Dedifferentiated amniotic fluid mesenchymal stem cell (primary cell): ENCODE data around the gene PLPPR1.

ENCODE experiments used
- DNase-seq: peaks from one replicate; pipeline ENCODE4 v3.0.0-alpha.2; 2016; ENCODE audit errors: extremely low spot score

The PLPPR1 gene

DNA sequence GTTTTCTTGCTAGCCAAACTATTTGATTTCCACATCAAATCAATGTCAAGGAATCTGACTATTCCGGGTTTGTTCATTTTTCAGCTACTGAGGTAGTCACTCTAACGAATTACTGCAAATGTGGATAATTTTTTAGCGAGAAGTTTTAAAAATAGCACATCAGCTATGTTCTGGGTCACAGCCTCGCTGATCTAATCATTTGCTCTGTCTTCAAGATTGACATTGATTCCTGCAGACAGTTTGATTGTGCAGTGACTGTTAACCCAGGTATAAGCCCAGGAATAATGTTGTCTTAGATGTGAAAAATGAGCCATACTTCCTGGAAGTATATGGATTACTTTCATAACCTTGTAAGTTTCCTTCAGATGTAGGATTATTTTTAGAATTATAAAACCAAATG, 181.1 kb downstream of the PLPPR1 start:
- DNase-seq, result no peak

GRCh38 chr9:101212661-101213060, 184.1 kb downstream of the PLPPR1 start:
- no peak for DNase-seq

GRCh38 chr9:101219030-101219429, 190.5 kb downstream of the PLPPR1 start:
- no peak for DNase-seq

- DNase-seq, result no peak
Observed at GRCh38 chr9:101220341-101220740, 191.8 kb downstream of the PLPPR1 start.

DNA sequence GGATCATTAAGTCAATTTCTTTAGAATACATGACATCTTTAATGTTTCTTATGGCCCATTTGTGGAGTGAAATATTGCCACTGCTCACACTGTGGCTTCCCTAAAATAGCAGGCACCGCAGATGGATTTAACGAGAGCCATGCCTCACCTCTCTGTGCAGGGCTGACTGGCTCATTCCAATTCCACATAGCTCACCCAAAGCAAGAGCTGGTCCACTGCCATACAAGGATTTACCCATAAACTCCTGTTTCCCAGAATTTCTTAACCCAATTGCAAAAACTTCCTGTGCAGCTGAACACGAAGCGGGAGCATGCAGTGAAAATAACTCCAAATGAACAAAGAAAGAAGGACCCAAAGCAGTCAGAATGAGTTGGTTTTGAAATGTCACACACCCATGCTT, 196.7 kb downstream of the PLPPR1 start:
- DNase-seq, result no peak

GRCh38 chr9:101226161-101226560, 197.6 kb downstream of the PLPPR1 start:
- no peak for DNase-seq

DNA sequence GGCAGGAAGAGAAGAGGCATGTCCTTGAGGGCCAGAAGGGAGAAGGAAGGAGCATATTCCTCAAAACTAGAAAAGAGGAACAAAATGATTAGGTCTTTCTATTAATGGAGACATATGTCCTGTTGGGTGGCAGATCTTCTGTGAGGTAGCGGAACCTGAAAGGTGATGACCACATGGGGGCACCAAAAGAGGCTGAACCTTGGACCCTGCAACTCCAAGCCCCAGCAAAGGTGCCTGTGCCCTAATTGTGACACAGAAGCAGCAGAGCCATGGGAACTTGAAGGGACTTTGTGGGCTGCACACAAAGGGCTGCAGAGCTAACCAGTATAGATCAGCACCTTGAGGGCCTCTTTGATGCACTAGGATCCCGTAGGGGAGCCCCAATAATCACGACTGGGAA, 198.3 kb downstream of the PLPPR1 start:
- no peak for DNase-seq

DNA sequence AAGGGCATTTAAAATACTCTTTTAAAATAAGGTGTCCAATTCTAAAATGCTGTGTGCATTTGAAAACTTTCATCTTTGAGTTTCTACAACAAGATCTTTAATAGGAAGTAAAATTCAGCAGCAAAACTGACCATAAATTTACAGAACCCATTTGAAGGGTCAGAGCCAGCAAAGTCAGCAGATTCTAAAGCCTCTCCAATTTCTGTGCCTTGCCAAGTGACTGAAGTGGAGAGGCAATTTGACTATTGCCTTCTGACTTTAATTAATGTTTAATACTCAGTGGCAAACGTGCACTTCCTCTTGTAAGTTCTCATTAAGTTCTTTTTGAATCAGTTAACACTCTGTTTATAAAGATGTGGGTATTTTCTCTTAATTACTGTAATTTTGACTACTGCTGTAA, 201.1 kb downstream of the PLPPR1 start:
- DNase-seq, result no peak

GRCh38 chr9:101232405-101232977, 204.0 kb downstream of the PLPPR1 start:
- no peak for DNase-seq

- peak; percentile 22 for DNase-seq
Observed at GRCh38 chr9:101235105-101235866, 206.8 kb downstream of the PLPPR1 start.

DNA sequence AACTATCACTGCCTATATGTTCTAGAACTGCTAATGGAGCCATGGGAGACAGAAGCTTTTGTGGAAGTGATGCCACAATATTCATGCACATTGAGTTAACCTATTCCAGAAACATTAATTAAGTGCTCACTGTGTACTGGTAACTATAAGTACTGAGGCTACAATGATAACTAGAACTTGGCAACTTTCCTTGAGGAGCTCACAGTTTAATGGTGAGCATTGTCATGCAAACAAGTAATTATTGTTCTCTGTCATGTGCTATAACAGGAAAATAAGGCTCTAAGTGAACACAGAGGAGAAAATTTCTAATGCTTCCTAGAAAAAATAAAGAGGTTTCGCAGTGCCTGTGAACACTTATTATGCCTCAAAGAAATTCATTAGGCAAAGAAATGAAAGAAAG, 214.1 kb downstream of the PLPPR1 start:
- DNase-seq, result no peak

DNA sequence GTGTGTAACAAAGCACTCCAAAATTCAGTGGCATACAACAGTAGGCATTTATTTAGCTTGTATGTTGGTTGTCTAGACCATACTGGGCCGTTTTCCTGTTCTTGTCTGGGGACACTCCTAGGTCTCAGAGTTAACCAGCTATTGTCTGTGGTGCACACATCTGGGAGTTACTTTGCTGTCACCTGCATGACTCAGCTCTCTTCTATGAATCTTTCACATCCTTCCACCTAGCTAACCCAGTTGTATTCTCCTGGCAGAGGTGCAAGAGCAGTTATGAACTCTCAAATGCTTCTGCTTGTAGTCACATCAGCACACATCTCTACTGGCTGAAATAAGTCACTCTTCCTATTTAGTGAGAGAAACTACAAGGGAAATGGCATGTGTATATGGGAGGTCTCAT, 218.2 kb downstream of the PLPPR1 start:
- DNase-seq, result no peak

- DNase-seq, result no peak
Observed at GRCh38 chr9:101247297-101247696, 218.8 kb downstream of the PLPPR1 start.

DNA sequence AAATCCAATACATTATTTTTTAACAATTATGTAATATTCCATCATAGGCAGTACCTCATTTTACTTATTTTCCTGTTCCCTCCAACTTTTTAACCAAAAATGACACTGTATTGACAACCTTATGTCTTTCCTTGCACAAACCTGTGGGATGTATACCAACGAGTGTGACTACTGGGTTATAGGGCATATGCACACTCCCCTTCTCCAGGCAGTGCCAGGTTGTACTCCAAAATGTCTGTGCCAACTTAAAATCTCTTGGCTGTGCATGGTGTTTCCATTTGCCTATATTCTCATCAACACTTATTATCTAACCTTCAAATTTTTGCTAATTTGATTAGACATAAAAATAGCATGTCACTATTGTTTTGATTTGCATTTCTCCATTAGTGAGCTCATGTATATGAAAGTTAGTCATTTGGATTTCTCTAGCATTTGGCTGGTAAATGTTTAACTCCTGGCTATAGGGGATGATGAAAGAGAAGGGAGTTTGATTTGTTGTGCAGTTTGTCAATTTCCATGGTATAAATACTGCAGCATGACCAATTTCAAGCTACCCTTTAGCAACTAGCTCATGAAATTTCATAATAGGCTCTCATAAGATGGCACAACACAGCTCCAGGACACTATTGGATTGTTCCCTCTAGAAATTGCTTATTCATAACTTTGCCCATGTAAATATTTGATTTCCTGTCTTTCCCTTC, 226.4 kb downstream of the PLPPR1 start:
- no peak for DNase-seq

GRCh38 chr9:101264727-101265126, 236.2 kb downstream of the PLPPR1 start:
- no peak for DNase-seq

- no peak for DNase-seq
Observed at GRCh38 chr9:101265261-101265660, 236.7 kb downstream of the PLPPR1 start.

DNA sequence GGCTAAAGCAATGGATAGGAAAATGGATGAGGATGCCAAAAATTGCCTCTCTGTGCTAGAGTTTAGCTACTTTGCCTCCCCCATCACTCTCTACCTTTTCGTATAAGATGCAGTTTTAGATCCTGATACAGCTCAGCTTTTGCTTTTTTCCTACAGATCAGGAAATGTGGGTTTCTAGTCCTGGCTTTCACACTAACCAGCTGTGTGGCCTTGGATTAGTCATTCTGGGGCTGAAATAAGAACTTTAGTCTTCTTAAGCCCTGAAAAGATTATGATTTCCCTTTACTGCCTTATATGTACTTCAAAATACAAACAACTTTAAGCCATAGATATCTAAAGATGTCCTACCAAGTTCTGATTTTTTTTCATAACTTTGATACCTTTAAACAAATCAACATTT, 239.9 kb downstream of the PLPPR1 start:
- DNase-seq, result no peak

- no peak for DNase-seq
Observed at GRCh38 chr9:101269591-101270283, 241.2 kb downstream of the PLPPR1 start.

DNA sequence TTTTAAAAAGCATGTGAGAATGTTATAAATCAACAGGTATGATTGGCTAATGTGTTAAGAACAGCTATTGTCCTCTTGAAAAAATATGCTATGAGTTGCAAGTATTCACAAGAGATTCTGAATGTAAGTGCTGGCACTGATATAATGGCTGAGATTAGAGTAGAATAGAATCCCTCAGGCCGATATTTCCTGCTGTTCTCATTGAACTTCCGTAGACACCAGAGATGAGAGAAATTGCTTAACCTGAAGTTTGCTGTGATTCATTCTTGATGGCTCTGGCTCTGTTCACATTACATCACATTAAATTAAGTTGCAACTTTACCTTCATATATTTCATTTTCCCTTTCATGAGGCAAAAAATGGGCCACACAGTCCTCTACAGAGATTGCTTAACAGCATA, 241.8 kb downstream of the PLPPR1 start:
- DNase-seq, result no peak

DNA sequence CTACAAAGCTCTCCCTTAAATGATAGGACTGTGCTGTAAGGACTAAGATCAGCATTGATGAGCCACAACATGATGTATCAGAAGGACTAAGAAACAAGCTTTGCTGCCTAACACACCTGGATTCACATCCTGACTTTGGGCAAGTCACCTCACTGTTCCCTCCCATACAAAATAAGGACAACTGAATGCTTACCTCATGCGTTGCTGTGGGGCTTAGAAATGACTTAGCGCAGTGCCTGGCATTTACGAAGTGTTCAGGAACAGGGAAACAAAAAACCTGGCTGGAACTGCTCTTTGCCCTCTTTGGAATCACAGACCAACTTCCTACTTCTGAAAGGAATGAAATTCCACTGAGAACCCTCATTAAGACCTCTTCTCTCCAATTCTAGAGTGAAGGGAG, 242.6 kb downstream of the PLPPR1 start:
- DNase-seq, result no peak

- no peak for DNase-seq
Observed at GRCh38 chr9:101274971-101275768, 246.6 kb downstream of the PLPPR1 start.

- DNase-seq, result no peak
Observed at GRCh38 chr9:101275769-101276250, 247.3 kb downstream of the PLPPR1 start.
